ENCODE results near the gene INO80E. TPM values are rescaled to one million over a fixed set of nuclear protein-coding genes. Genes with fewer than 3 reads are reported as not detected.
"Not testable (repeated sequence)": the region's sequence is repeated elsewhere in the genome, so short reads cannot be mapped to it uniquely, and the experiment has no call there.

INO80E gene
- total and polyA plus RNA-seq, 8 donors = 3.5 to 319 (median 52.3) TPM

DNA sequence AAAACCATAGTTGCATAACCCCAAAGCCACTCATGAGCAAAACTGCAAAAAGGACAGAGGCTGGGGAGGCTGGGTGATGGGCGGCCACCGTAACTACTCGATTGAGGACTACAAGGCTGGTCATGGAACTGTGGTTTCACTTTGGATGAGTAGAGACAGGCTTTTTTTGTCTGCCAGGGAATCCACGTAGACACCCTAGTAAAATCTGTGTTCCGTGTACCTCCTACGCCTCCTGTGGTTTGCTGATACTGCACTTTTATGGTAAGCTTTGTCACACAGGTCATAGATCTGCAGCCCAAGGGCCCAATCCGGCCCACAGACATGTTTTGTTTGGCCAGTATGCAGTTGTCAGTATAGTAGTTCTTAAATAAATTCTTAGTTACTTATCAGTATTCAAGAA lies 37.2 kb downstream of the INO80E start:
- Histone ChIP-seq H3K27ac (no peak overlapping the region), H3K4me1 (peaks cover 7 to 12% (median 9%) of the 10 kb centered on the region in 4 donors), H3K27me3 (peaks cover 15 to 87% (median 65%) of the 10 kb centered on the region in 3 donors), H3K9me3 (no peaks in the 10 kb centered on the region), H3K36me3 (no peaks in the 10 kb centered on the region), H3K4me3 (no peak overlapping the region)
- no peak for DNase-seq
- intact Hi-C loops (cut with DNase I; ENCODE audit: low total_unique reads) = no loop called here
- TF ChIP-seq, protein P1, sequence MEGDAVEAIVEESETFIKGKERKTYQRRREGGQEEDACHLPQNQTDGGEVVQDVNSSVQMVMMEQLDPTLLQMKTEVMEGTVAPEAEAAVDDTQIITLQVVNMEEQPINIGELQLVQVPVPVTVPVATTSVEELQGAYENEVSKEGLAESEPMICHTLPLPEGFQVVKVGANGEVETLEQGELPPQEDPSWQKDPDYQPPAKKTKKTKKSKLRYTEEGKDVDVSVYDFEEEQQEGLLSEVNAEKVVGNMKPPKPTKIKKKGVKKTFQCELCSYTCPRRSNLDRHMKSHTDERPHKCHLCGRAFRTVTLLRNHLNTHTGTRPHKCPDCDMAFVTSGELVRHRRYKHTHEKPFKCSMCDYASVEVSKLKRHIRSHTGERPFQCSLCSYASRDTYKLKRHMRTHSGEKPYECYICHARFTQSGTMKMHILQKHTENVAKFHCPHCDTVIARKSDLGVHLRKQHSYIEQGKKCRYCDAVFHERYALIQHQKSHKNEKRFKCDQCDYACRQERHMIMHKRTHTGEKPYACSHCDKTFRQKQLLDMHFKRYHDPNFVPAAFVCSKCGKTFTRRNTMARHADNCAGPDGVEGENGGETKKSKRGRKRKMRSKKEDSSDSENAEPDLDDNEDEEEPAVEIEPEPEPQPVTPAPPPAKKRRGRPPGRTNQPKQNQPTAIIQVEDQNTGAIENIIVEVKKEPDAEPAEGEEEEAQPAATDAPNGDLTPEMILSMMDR (IDR thresholded peaks at IDR 0.05) = no peak
- no peak for TF ChIP-seq POLR2AphosphoS5 (IDR thresholded peaks at IDR 0.05)
- TF ChIP-seq EP300 (IDR thresholded peaks at IDR 0.05) = no peak
- no peak for TF ChIP-seq POLR2A (IDR thresholded peaks at IDR 0.05)
- WGBS, 5 donors = 59 to 81% (median 71%) methylated on average over 7 of the region's 7 CpGs

DNA sequence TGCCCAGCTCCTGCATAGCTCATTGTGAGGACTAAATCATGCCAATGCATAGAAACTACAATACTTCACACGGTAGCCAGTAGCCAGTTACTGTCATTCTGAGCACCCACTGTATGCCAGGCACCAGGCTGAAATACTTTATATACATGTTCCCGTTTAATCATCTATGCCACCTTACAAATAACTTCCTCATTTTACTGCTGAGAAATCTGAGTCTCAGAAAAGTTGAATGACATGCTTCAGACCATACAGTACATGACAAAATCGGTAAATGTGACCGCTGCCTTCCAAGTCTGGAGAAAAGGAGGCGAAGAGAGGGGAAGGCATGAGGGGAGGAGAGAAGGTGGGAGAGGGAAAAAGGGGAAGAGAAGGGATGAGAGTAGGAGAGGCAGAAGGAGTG lies 44.2 kb downstream of the INO80E start:
- no peak for DNase-seq
- intact Hi-C loops (cut with DNase I; ENCODE audit: low total_unique reads) = no loop called here
- Histone ChIP-seq H3K4me3 (no peak overlapping the region), H3K27ac (no peak overlapping the region), H3K9me3 (no peaks in the 10 kb centered on the region), H3K27me3 (peaks cover 0 to 53% (median under 1%) of the 10 kb centered on the region in 3 donors), H3K36me3 (no peaks in the 10 kb centered on the region), H3K4me1 (peaks cover 0 to 6% (median 0%) of the 10 kb centered on the region in 4 donors)
- 61 to 76% (median 63%) methylated on average over 5 of the region's 5 CpGs for WGBS, 5 donors
- no peak for TF ChIP-seq POLR2AphosphoS5 (IDR thresholded peaks at IDR 0.05)
- no peak for TF ChIP-seq EP300 (IDR thresholded peaks at IDR 0.05)
- no peak for TF ChIP-seq POLR2A (IDR thresholded peaks at IDR 0.05)
- TF ChIP-seq, protein P1 (IDR thresholded peaks at IDR 0.05) = no peak

DNA sequence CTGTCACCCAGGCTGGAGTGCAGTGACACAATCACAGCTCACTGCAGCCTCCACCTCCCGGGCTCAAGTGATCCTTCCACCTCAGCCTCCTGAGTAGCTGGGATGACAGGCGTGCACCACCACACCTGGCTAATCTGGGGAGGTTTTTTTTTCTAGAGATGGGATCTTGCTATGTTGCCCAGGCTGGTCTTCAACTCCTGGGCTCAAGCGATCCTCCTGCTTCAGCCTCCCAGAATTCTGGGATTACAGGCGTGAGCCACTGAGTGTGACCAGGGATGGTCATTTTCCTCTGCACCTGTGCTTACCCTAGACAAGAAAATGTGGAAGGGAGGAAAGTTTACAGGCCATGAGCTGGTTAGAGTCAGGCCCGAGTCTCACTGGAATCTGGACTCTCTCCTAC lies 44.6 kb downstream of the INO80E start:
- intact Hi-C loops (cut with DNase I; ENCODE audit: low total_unique reads) = not testable (repeated sequence)
- 80 to 92% (median 89%) methylated on average over 5 of the region's 5 CpGs for WGBS, 5 donors

DNA sequence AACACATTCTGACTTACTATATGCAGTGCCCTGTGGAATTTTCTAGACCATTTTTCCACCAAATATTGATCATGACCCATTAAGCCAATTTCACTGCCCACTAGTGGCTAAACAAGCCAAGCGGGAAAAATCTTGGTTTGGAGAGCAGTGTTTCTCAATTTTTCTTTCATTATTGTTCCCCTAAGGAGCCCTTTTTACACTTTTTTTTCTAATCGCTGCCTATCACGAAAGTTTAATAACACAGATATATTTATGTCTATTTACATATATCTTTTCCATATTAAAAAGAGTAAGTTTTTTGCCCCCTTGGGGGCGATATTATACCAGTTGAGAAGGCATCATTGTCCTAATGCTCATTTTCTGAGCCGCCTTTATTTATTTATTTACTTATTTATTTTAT lies 45.8 kb downstream of the INO80E start:
- H3K4me1 ChIP-seq = peaks cover 0 to 6% (median 0%) of the 10 kb centered on the region in 4 donors
- no peak overlapping the region for H3K27ac ChIP-seq
- TF ChIP-seq POLR2AphosphoS5 (IDR thresholded peaks at IDR 0.05) = no peak
- TF ChIP-seq, protein P1 (IDR thresholded peaks at IDR 0.05) = peak in 3 of 7 experiments; percentile 15 to 30 (median 22)
- DNase-seq = peak in 1 of 2 donors; percentile 53
- peaks cover 0 to 37% (median 0%) of the 10 kb centered on the region in 3 donors for H3K27me3 ChIP-seq
- H3K36me3 ChIP-seq = no peaks in the 10 kb centered on the region
- H3K4me3 ChIP-seq = no peak overlapping the region
- intact Hi-C loops (cut with DNase I; ENCODE audit: low total_unique reads) = no loop called here
- no peaks in the 10 kb centered on the region for H3K9me3 ChIP-seq
- WGBS, 5 donors = 12 to 20% (median 16%) methylated on average over 5 of the region's 5 CpGs

More for the DNA sequence above, 44.6 kb downstream of the INO80E start:
- not testable (repeated sequence) for H3K9me3 ChIP-seq, H3K36me3 ChIP-seq, H3K4me3 ChIP-seq, H3K4me1 ChIP-seq, DNase-seq, H3K27ac ChIP-seq
- peaks cover 0 to 48% (median 0%) of the 10 kb centered on the region in 3 donors for H3K27me3 ChIP-seq

DNA sequence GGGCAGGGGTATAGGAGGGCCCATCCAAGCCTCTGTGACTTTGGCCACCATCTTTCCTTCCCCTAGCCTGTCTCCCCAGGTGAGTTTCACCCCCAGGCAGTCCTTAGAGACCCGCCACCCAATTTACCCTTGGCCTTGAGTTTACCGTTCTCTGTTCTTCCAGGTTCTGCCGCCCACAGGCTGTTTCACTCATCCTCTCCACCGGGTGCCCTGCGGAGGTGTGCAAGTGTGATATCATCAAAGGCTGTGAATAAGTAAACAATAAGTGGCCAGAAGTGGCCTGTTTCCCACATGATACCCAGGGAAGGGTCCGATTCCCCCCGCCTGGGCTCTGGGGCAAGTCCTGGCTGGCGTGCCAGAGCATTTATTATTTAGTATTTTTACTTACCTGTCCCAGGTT lies 50.1 kb downstream of the INO80E start:
- Histone ChIP-seq H3K27ac (no peak overlapping the region), H3K4me3 (no peak overlapping the region), H3K36me3 (no peaks in the 10 kb centered on the region), H3K9me3 (no peaks in the 10 kb centered on the region), H3K4me1 (peaks cover 0 to 6% (median 0%) of the 10 kb centered on the region in 4 donors), H3K27me3 (peaks cover 0 to 20% (median 0%) of the 10 kb centered on the region in 3 donors)
- intact Hi-C loops (cut with DNase I; ENCODE audit: low total_unique reads) = no loop called here
- WGBS, 5 donors = 41 to 57% (median 45%) methylated on average over 8 of the region's 8 CpGs
- TF ChIP-seq, protein P1 (IDR thresholded peaks at IDR 0.05) = no peak
- TF ChIP-seq POLR2AphosphoS5 (IDR thresholded peaks at IDR 0.05) = no peak
- no peak for TF ChIP-seq EP300 (IDR thresholded peaks at IDR 0.05)
- TF ChIP-seq POLR2A (IDR thresholded peaks at IDR 0.05) = no peak
- no peak for DNase-seq

Measured in stomach (tissue), 9 donors.